Adipose tissue (tissue), 3 donors: ENCODE data around the gene CIT. TPM values are rescaled to one million over a fixed set of nuclear protein-coding genes. Genes with fewer than 3 reads are reported as not detected.
"Not testable (repeated sequence)": the region's sequence is repeated elsewhere in the genome, so short reads cannot be mapped to it uniquely, and the experiment has no call there.

Source experiments
- H3K27ac ChIP-seq: one replicate; pipeline ENCODE4 v1.5.1; 2013; ENCODE audit warnings: low read depth, low read length
- WGBS, 3 donors: extraction: QIAGEN DNeasy Blood & Tissue Kit; methylation state at CpG; one replicate each; pipeline ENCODE4 v1.1.7; 2013; 5-methylcytosine and 5-hydroxymethylcytosine counted together
- polyA plus RNA-seq, 3 donors: library from polyadenylated mRNA; stranded (reverse); fragments of 200-250 nt; gene quantifications; one replicate each; pipeline ENCODE4 v1.2.3, GENCODE V29; 2013
- donor health status: healthy with polysubstance abuse.
- donor health status: Bipolar disorder and iron deficiency.
- donor health status: healthy.

CIT gene
- polyA plus RNA-seq, 3 donors = 0.45 to 0.86 (median 0.67) TPM

- whole genome bisulfite sequencing, 3 donors = 93 to 99% (median 99%) methylated on average over 4 of the region's 4 CpGs
- H3K27ac ChIP-seq = no peak overlapping the region
Observed at GRCh38 chr12:119714614-119715267, 162.4 kb downstream of the CIT start.

- H3K27ac ChIP-seq = no peak overlapping the region
- WGBS, 3 donors = 93 to 96% (median 95%) methylated on average over 8 of the region's 8 CpGs
Observed at GRCh38 chr12:119713551-119714031, 163.5 kb downstream of the CIT start.

- 96 to 98% (median 97%) methylated on average over 11 of the region's 11 CpGs for WGBS, 3 donors
- H3K27ac ChIP-seq = no peak overlapping the region
Observed at GRCh38 chr12:119712721-119713120, 164.4 kb downstream of the CIT start.

- WGBS, 3 donors = 96 to 98% (median 97%) methylated on average over 4 of the region's 4 CpGs
- H3K27ac ChIP-seq = no peak overlapping the region
Observed at GRCh38 chr12:119711693-119712092, 165.4 kb downstream of the CIT start.

- no peak overlapping the region for H3K27ac ChIP-seq
- WGBS, 3 donors = 88 to 96% (median 89%) methylated on average over 15 of the region's 15 CpGs
Observed at GRCh38 chr12:119710965-119711551, 166.1 kb downstream of the CIT start.

- WGBS, 3 donors = 85 to 97% (median 94%) methylated on average over 11 of the region's 11 CpGs
- H3K27ac ChIP-seq = no peak overlapping the region
Observed at GRCh38 chr12:119710374-119710964, 166.7 kb downstream of the CIT start.

- H3K27ac ChIP-seq = not testable (repeated sequence)
- WGBS, 3 donors = 95 to 97% (median 96%) methylated on average over 1 of the region's 1 CpG
Observed at GRCh38 chr12:119706427-119706826, 170.7 kb downstream of the CIT start.

GRCh38 chr12:119705182-119705581 lies 171.9 kb downstream of the CIT start:
- 94 to 95% (median 95%) methylated on average over 7 of the region's 7 CpGs for WGBS, 3 donors
- H3K27ac ChIP-seq = no peak overlapping the region

- 69 to 87% (median 77%) methylated on average over 16 of the region's 16 CpGs for WGBS, 3 donors
- no peak overlapping the region for H3K27ac ChIP-seq
Observed at GRCh38 chr12:119704065-119704747, 172.9 kb downstream of the CIT start.

GRCh38 chr12:119700078-119700477 lies 177.0 kb downstream of the CIT start:
- 95 to 99% (median 97%) methylated on average over 6 of the region's 6 CpGs for WGBS, 3 donors
- no peak overlapping the region for H3K27ac ChIP-seq

- no peak overlapping the region for H3K27ac ChIP-seq
- 94 to 99% (median 97%) methylated on average over 11 of the region's 11 CpGs for WGBS, 3 donors
Observed at GRCh38 chr12:119699199-119699760, 177.8 kb downstream of the CIT start.

GRCh38 chr12:119696943-119697342 lies 180.2 kb downstream of the CIT start:
- WGBS, 3 donors = 88 to 89% (median 88%) methylated on average over 5 of the region's 5 CpGs

GRCh38 chr12:119695034-119695433 lies 182.1 kb downstream of the CIT start:
- H3K27ac ChIP-seq = no peak overlapping the region
- 84 to 92% (median 89%) methylated on average over 4 of the region's 4 CpGs for WGBS, 3 donors

More at GRCh38 chr12:119696943-119697342, 180.2 kb downstream of the CIT start:
- no peak overlapping the region for H3K27ac ChIP-seq

GRCh38 chr12:119694111-119694510 lies 183.0 kb downstream of the CIT start:
- WGBS, 3 donors = 85 to 87% (median 86%) methylated on average over 6 of the region's 6 CpGs
- H3K27ac ChIP-seq = no peak overlapping the region

GRCh38 chr12:119693511-119693910 lies 183.6 kb downstream of the CIT start:
- WGBS, 3 donors = 22 to 55% (median 47%) methylated on average over 1 of the region's 1 CpG
- H3K27ac ChIP-seq = no peak overlapping the region

- WGBS, 3 donors = 11 to 33% (median 27%) methylated on average over 6 of the region's 6 CpGs
- no peak overlapping the region for H3K27ac ChIP-seq
Observed at GRCh38 chr12:119692997-119693396, 184.1 kb downstream of the CIT start.

GRCh38 chr12:119692410-119692809 lies 184.7 kb downstream of the CIT start:
- 70 to 73% (median 70%) methylated on average over 5 of the region's 5 CpGs for WGBS, 3 donors

GRCh38 chr12:119691202-119691810 lies 185.8 kb downstream of the CIT start:
- no peak overlapping the region for H3K27ac ChIP-seq
- 87 to 89% (median 89%) methylated on average over 6 of the region's 6 CpGs for WGBS, 3 donors

More at GRCh38 chr12:119692410-119692809, 184.7 kb downstream of the CIT start:
- no peak overlapping the region for H3K27ac ChIP-seq
